WTC11 (cell line): ENCODE data around the gene ZDHHC24. TPM values are rescaled to one million over a fixed set of nuclear protein-coding genes. Genes with fewer than 3 reads are reported as not detected.

ENCODE experiments used
- ATAC-seq: fragments of 200-7000 bp; cut with Tn5 transposase; 2 replicates; pipeline ENCODE4 v1.10.0; 2021; ENCODE audit warnings: mild to moderate bottlenecking, moderate library complexity
- CTCF ChIA-PET: fragments of 300-600 bp; sonication (Branson Sonifier 250); formaldehyde crosslinking; loops from one replicate; lab custom pipeline; 2021; ENCODE audit warnings: antibody characterized with exemption; lab: Charles Lee
- POLR2A ChIA-PET: fragments of 350-600 bp; sonication (Branson Sonifier 250); formaldehyde crosslinking; loops from one replicate; lab custom pipeline; 2021; ENCODE audit warnings: antibody characterized with exemption; lab: Charles Lee
- DNase-seq: peaks from one replicate; pipeline ENCODE4 v3.0.0; 2021; ENCODE audit warnings: low spot score
- H3K27ac Mint-ChIP-seq: 2 replicates; pipeline ENCODE4 v1.8.0; 2021; ENCODE audit warnings: mixed read lengths
- H3K27me3 Mint-ChIP-seq: 2 replicates; pipeline ENCODE4 v1.8.0; 2021; ENCODE audit warnings: low read depth, mild to moderate bottlenecking, moderate library complexity, mixed read lengths
- H3K36me3 Mint-ChIP-seq: 2 replicates; pipeline ENCODE4 v1.8.0; 2021; ENCODE audit warnings: mixed read lengths
- H3K4me1 Mint-ChIP-seq: 2 replicates; pipeline ENCODE4 v1.8.0; 2022; ENCODE audit warnings: mixed read lengths
- H3K4me3 Mint-ChIP-seq: 2 replicates; pipeline ENCODE4 v1.8.0; 2021; ENCODE audit warnings: mild to moderate bottlenecking, moderate library complexity, mixed read lengths
- H3K9me3 Mint-ChIP-seq: 2 replicates; pipeline ENCODE4 v1.8.0; 2021; ENCODE audit warnings: mixed read lengths
- ATF2 ChIP-seq: sonication (generic); formaldehyde crosslinking; IDR thresholded peaks from 2 replicates; pipeline ENCODE4 v1.8.1; 2022; ENCODE audit warnings: low read depth, missing genetic modification reagents, borderline replicate concordance
- ATF6 ChIP-seq: sonication (generic); formaldehyde crosslinking; IDR thresholded peaks from 2 replicates; pipeline ENCODE4 v1.8.1; 2023; ENCODE audit warnings: mild to moderate bottlenecking, missing genetic modification reagents
- E2F4 ChIP-seq: sonication (generic); formaldehyde crosslinking; IDR thresholded peaks from 2 replicates; pipeline ENCODE4 v1.8.1; 2022; ENCODE audit warnings: low read depth, mild to moderate bottlenecking, moderate library complexity, missing genetic modification reagents, borderline replicate concordance
- GABPB1 ChIP-seq: sonication (generic); formaldehyde crosslinking; IDR thresholded peaks from 2 replicates; pipeline ENCODE4 v1.8.1; 2023; ENCODE audit warnings: mild to moderate bottlenecking, missing genetic modification reagents
- GTF2I ChIP-seq: fragments of 250-450 bp; sonication (Bioruptor Pico); conservative IDR thresholded peaks from 2 replicates; pipeline ENCODE4 v1.4.0; 2021; ENCODE audit warnings: mild to moderate bottlenecking
- HMGA2 ChIP-seq: fragments of 250-450 bp; sonication (Bioruptor Pico); IDR thresholded peaks from 2 replicates; pipeline ENCODE4 v1.4.0; 2021; ENCODE audit warnings: mild to moderate bottlenecking, moderate library complexity
- JAZF1 ChIP-seq: fragments of 250-450 bp; sonication (Bioruptor Pico); IDR thresholded peaks from 2 replicates; pipeline ENCODE4 v1.9.0; 2021; ENCODE audit warnings: moderate library complexity, mild to moderate bottlenecking, inconsistent platforms
- MAX ChIP-seq: sonication (generic); formaldehyde crosslinking; IDR thresholded peaks from 2 replicates; pipeline ENCODE4 v1.8.0; 2022; ENCODE audit warnings: mild to moderate bottlenecking, missing genetic modification reagents
- NFATC4 ChIP-seq: fragments of 250-450 bp; sonication (Bioruptor Pico); IDR thresholded peaks from 2 replicates; pipeline ENCODE4 v1.9.0; 2021; ENCODE audit warnings: mild to moderate bottlenecking
- NR2C2 ChIP-seq: sonication (generic); formaldehyde crosslinking; IDR thresholded peaks from 2 replicates; pipeline ENCODE4 v1.8.0; 2022; ENCODE audit warnings: mild to moderate bottlenecking, missing genetic modification reagents
- SMAD4 ChIP-seq: sonication (generic); formaldehyde crosslinking; IDR thresholded peaks from 2 replicates; pipeline ENCODE4 v1.8.0; 2022; ENCODE audit warnings: mild to moderate bottlenecking, missing genetic modification reagents
- ZBTB21 ChIP-seq: sonication (generic); formaldehyde crosslinking; IDR thresholded peaks from 2 replicates; pipeline ENCODE4 v1.8.1; 2023; ENCODE audit warnings: mild to moderate bottlenecking, missing genetic modification reagents, borderline replicate concordance
- ZNF317 ChIP-seq: sonication (generic); formaldehyde crosslinking; IDR thresholded peaks from 2 replicates; pipeline ENCODE4 v1.8.1; 2023; ENCODE audit warnings: low read depth, mild to moderate bottlenecking, moderate library complexity, missing genetic modification reagents, borderline replicate concordance
- ZNF423 ChIP-seq: fragments of 250-450 bp; sonication (Bioruptor Pico); IDR thresholded peaks from 2 replicates; pipeline ENCODE4 v2.1.2; 2022; ENCODE audit warnings: mild to moderate bottlenecking, moderate library complexity
- ZNF425 ChIP-seq: fragments of 250-450 bp; sonication (Bioruptor Pico); conservative IDR thresholded peaks from 2 replicates; pipeline ENCODE4 v1.9.0; 2021; ENCODE audit warnings: mild to moderate bottlenecking
- ZNF532 ChIP-seq: fragments of 250-450 bp; sonication (Bioruptor Pico); IDR thresholded peaks from 2 replicates; pipeline ENCODE4 v1.9.0; 2021; ENCODE audit warnings: mild to moderate bottlenecking, borderline replicate concordance
- total RNA-seq: library from RNA; stranded (reverse); gene quantifications from 3 replicates; pipeline ENCODE4 v1.2.3, GENCODE V29; 2021

Gene ZDHHC24
- total RNA-seq, 1 experiment from 2014 or later: 14.8 TPM

GRCh38 chr11:66548041-66548440 is 2.2 kb upstream of the ZDHHC24 start (continued):
- no peak for TF ChIP-seq ZNF532 (CRISPR knock-in tag)

- no peak overlapping the region for H3K27ac Mint-ChIP-seq
- no peak for ATAC-seq
- no peaks in the 10 kb centered on the region; the same call in 1 of the 2 replicates for H3K36me3 Mint-ChIP-seq
- ChIA-PET CTCF (interaction anchor here (0.9 to 2.9 kb wide), 4 partner anchors 12 to 130 kb away, joined by 3 to 16 read pairs (median 4); partner anchors contain the start of genes CCDC87, CCS, PELI3 and RBM4B), POLR2A (no interaction called here)
- H3K9me3 Mint-ChIP-seq: no peaks in the 10 kb centered on the region
- H3K27me3 Mint-ChIP-seq: no peaks in the 10 kb centered on the region
- H3K4me1 Mint-ChIP-seq: peaks cover 38% of the 10 kb centered on the region
- peak overlapping the region; percentile 85 for H3K4me3 Mint-ChIP-seq
- peak; percentile 41 for DNase-seq
- TF ChIP-seq ZNF425 (CRISPR knock-in tag) (no peak), GABPB1 (no peak), MAX (0 out of 2 replicates have a peak, but pooled peaks have one; percentile 5)
- TF ChIP-seq, all 79 proteins: peak for 1
Observed at GRCh38 chr11:66547662-66548009, 1.8 kb upstream of the ZDHHC24 start.

- POLR2A ChIA-PET: interaction anchor here (0.8 to 2.0 kb wide), 8 partner anchors 16 to 130 kb away, joined by 3 to 23 read pairs (median 6); partner anchors contain the start of genes BBS1, CCDC87, CCS and DPP3
- H3K4me3 Mint-ChIP-seq: peak overlapping the region; percentile 85
- H3K36me3 Mint-ChIP-seq: no peaks in the 10 kb centered on the region; the same call in 1 of the 2 replicates
- no peak for TF ChIP-seq NR2C2 (CRISPR knock-in tag)
- peak; percentile 79 for TF ChIP-seq GTF2I
- no peak for ATAC-seq
- no peaks in the 10 kb centered on the region for H3K27me3 Mint-ChIP-seq
- peaks cover 38% of the 10 kb centered on the region for H3K4me1 Mint-ChIP-seq
- 0 out of 2 replicates have a peak overlapping the region, but pooled peaks have one; percentile 93 for H3K27ac Mint-ChIP-seq
- no peaks in the 10 kb centered on the region for H3K9me3 Mint-ChIP-seq
- DNase-seq: no peak
- CTCF ChIA-PET: interaction anchor here (0.8 to 2.9 kb wide), 15 partner anchors 12 to 299 kb away, joined by 3 to 34 read pairs (median 5); partner anchors contain the start of genes CCDC87, CCS, DPP3 and MRPL11
Observed at GRCh38 chr11:66546966-66547661, 1.3 kb upstream of the ZDHHC24 start.

- DNase-seq: peak; percentile 81
- peak within 1 kb of the TSS; percentile 85 for H3K4me3 Mint-ChIP-seq
- H3K36me3 Mint-ChIP-seq: no peaks in the 10 kb centered on the region; the same call in 1 of the 2 replicates
- H3K27me3 Mint-ChIP-seq: no peaks in the 10 kb centered on the region
- H3K27ac Mint-ChIP-seq: peak within 1 kb of the TSS; percentile 93
- POLR2A ChIA-PET: interaction anchor here (0.6 to 2.0 kb wide), 13 partner anchors 17 to 757 kb away, joined by 3 to 23 read pairs (median 5); partner anchors contain the start of genes BBS1, CCDC87, CCS and DPP3
- H3K9me3 Mint-ChIP-seq: no peaks in the 10 kb centered on the region
- H3K4me1 Mint-ChIP-seq: peaks cover 38% of the 10 kb centered on the region
- peak; percentile 55 for ATAC-seq
- CTCF ChIA-PET: interaction anchor here (0.6 to 2.9 kb wide), 18 partner anchors 13 to 300 kb away, joined by 3 to 34 read pairs (median 4); partner anchors contain the start of genes CCDC87, CCS, DPP3 and MRPL11
- TF ChIP-seq JAZF1: no peak
- no peak for TF ChIP-seq ZNF423 (CRISPR knock-in tag)
- TF ChIP-seq HMGA2 (CRISPR knock-in tag): no peak
- TF ChIP-seq E2F4 (CRISPR knock-in tag): no peak
- TF ChIP-seq SMAD4: no peak
- no peak for TF ChIP-seq NFATC4 (CRISPR knock-in tag)
- TF ChIP-seq ATF2 (CRISPR knock-in tag): no peak
- no peak for TF ChIP-seq ATF6 (CRISPR knock-in tag)
- TF ChIP-seq ZBTB21 (CRISPR knock-in tag): no peak
- no peak for TF ChIP-seq ZNF317 (CRISPR knock-in tag)
Observed at GRCh38 chr11:66546368-66546965, 619 bp upstream of the ZDHHC24 start, which contains the start of gene ACTN3. Gene ACTN3, plus strand, starts transcription at chr11:66546903. Its CDS starts 35 bp downstream, at chr11:66546938.
